ENCODE results near the gene TRIP6. TPM values are rescaled to one million over a fixed set of nuclear protein-coding genes. Genes with fewer than 3 reads are reported as not detected.

TRIP6 gene
- total and polyA plus RNA-seq, 2 of the 8 experiments (the other 6 are each of a cell fraction or from before 2014, with no cell fraction given), result 88.4 to 103 TPM

DNA sequence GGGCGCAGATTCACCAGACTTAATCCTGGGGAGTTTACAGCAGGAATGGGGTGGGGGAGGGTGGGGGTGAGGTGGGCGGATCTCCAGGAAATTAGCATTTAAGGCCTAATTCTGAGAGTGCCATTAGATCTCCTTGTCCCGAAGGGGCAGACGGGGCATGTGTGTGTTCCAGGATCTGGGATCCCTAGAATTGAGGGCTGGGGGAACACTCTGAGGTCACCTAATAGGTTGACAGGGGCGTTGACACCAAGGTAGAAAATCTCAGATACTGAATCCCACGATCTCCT lies 30.4 kb upstream of the TRIP6 start (continued):
- peak; percentile 64 for TF ChIP-seq ASH2L (IDR thresholded peaks at IDR 0.05; ENCODE audit: low read length)
- TF ChIP-seq, protein P1, sequence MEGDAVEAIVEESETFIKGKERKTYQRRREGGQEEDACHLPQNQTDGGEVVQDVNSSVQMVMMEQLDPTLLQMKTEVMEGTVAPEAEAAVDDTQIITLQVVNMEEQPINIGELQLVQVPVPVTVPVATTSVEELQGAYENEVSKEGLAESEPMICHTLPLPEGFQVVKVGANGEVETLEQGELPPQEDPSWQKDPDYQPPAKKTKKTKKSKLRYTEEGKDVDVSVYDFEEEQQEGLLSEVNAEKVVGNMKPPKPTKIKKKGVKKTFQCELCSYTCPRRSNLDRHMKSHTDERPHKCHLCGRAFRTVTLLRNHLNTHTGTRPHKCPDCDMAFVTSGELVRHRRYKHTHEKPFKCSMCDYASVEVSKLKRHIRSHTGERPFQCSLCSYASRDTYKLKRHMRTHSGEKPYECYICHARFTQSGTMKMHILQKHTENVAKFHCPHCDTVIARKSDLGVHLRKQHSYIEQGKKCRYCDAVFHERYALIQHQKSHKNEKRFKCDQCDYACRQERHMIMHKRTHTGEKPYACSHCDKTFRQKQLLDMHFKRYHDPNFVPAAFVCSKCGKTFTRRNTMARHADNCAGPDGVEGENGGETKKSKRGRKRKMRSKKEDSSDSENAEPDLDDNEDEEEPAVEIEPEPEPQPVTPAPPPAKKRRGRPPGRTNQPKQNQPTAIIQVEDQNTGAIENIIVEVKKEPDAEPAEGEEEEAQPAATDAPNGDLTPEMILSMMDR (IDR thresholded peaks at IDR 0.05; ENCODE audit: control extremely low read depth in 1 of 3, insufficient read depth in 1 of 3, low read depth in 1 of 3, low read length in 3 of 3), result no peak
- TF ChIP-seq SP2 (IDR thresholded peaks at IDR 0.05; ENCODE audit: low read length), result no peak
- TF ChIP-seq CHD1 (IDR thresholded peaks at IDR 0.05; ENCODE audit: low read depth, low read length), result no peak
- TF ChIP-seq HDAC2 (IDR thresholded peaks at IDR 0.05; ENCODE audit: borderline replicate concordance in 1 of 2, low read depth in 2 of 2, low read length in 2 of 2), result no peak
- TF ChIP-seq POLR2A (IDR thresholded peaks at IDR 0.05; ENCODE audit: control extremely low read depth in 1 of 2, low read depth in 2 of 2, low read length in 2 of 2), result peak in 1 of 2 experiments; percentile 47; a peak in 2 of 3 replicates
- TF ChIP-seq POLR2AphosphoS5 (IDR thresholded peaks at IDR 0.05; ENCODE audit: low read depth, low read length), result peak; percentile 76
- no peak for TF ChIP-seq JUN (IDR thresholded peaks at IDR 0.05; ENCODE audit: low read depth, low read length)
- no peak for TF ChIP-seq EGR1 (IDR thresholded peaks at IDR 0.05; ENCODE audit: borderline replicate concordance, low read depth, low read length)
- no peak for TF ChIP-seq KDM5A (IDR thresholded peaks at IDR 0.05; ENCODE audit: low read length)
- TF ChIP-seq TBP (IDR thresholded peaks at IDR 0.05; ENCODE audit: low read depth, low read length), result peak; percentile 9; the same call in 1 of the 2 replicates
- TF ChIP-seq BRCA1 (IDR thresholded peaks at IDR 0.05; ENCODE audit: low read depth, low read length), result no peak
- no peak for TF ChIP-seq CBX8 (IDR thresholded peaks at IDR 0.05; ENCODE audit: borderline replicate concordance, low read depth, low read length)
- no peak for TF ChIP-seq SIN3A (conservative IDR thresholded peaks at IDR 0.05 in 1 of 2, IDR thresholded peaks at IDR 0.05 in 1 of 2; ENCODE audit: low read depth in 1 of 2, low read length in 2 of 2)
- TF ChIP-seq RBBP5 (IDR thresholded peaks at IDR 0.05; ENCODE audit: borderline replicate concordance, low read depth, low read length), result no peak
